ENCODE results near the gene DRAXIN.

DNA sequence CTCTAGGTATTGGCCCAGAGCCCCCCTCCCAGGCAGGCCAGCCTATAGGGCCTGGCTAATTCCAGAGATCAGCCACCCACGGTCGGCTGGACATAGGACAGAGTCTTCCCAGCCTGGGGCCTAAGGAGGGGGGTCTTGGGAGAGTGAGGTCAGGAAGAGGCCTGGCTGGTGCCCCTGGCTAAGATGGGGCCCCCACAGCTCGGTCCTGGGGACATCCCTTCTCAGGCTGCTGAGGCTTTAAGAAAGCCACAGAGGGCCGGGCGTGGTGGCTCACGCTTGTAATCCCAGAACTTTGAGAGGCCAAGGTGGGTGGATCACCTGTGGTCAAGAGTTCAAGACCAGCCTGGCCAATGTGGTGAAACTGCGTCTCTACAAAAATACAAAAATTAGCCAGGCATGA lies 73.0 kb downstream of the DRAXIN start:
- TF ChIP-seq, protein P1, sequence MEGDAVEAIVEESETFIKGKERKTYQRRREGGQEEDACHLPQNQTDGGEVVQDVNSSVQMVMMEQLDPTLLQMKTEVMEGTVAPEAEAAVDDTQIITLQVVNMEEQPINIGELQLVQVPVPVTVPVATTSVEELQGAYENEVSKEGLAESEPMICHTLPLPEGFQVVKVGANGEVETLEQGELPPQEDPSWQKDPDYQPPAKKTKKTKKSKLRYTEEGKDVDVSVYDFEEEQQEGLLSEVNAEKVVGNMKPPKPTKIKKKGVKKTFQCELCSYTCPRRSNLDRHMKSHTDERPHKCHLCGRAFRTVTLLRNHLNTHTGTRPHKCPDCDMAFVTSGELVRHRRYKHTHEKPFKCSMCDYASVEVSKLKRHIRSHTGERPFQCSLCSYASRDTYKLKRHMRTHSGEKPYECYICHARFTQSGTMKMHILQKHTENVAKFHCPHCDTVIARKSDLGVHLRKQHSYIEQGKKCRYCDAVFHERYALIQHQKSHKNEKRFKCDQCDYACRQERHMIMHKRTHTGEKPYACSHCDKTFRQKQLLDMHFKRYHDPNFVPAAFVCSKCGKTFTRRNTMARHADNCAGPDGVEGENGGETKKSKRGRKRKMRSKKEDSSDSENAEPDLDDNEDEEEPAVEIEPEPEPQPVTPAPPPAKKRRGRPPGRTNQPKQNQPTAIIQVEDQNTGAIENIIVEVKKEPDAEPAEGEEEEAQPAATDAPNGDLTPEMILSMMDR (IDR thresholded peaks at IDR 0.05; ENCODE audit: extremely low read depth in 1 of 2, insufficient read depth in 1 of 2, low read depth in 1 of 2, low read length in 2 of 2): no peak
- TF ChIP-seq POLR2A (IDR thresholded peaks at IDR 0.05; ENCODE audit: low read depth, low read length) (no peak), JUN (IDR thresholded peaks at IDR 0.05; ENCODE audit: borderline replicate concordance, insufficient read depth, insufficient read length, low read depth) (no peak), POLR2AphosphoS5 (IDR thresholded peaks at IDR 0.05; ENCODE audit: insufficient read depth, low read depth, low read length) (no peak), FOS (IDR thresholded peaks at IDR 0.05; ENCODE audit: borderline replicate concordance, insufficient read depth, low read length) (no peak)
- TF ChIP-seq, protein P2, sequence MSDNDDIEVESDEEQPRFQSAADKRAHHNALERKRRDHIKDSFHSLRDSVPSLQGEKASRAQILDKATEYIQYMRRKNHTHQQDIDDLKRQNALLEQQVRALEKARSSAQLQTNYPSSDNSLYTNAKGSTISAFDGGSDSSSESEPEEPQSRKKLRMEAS (IDR thresholded peaks at IDR 0.05; ENCODE audit: insufficient read depth, insufficient read length): no peak
